CD14-positive monocyte (primary cell): ENCODE results near the gene PLEKHG4. TPM values are rescaled to one million over a fixed set of nuclear protein-coding genes. Genes with fewer than 3 reads are reported as not detected.

Experiments used
- DNase-seq, 3 donors: peaks; one replicate each; pipeline ENCODE4 v3.0.0-alpha.2; 2011 to 2022
- H2AFZ ChIP-seq: 2 replicates; pipeline ENCODE4 v1.6.0; 2012; ENCODE audit warnings: mild to moderate bottlenecking, low read depth, low read length, inconsistent platforms; ENCODE audit not compliant: insufficient read depth, poor library complexity, severe bottlenecking
- H3K27ac ChIP-seq, 2 donors: 1 replicate in 1 of 2; 2 replicates in 1 of 2; pipeline ENCODE4 v1.5.1; 2012 to 2013; ENCODE audit warnings: low read length in 2 of 2, control low read depth in 1 of 2, inconsistent platforms in 1 of 2, low read depth in 1 of 2, mild to moderate bottlenecking in 1 of 2
- H3K27me3 ChIP-seq, 2 donors: one replicate each; pipeline versions ENCODE4 v1.6.0 to v1.6.1; 2011 to 2013; ENCODE audit warnings: low read length in 2 of 2; ENCODE audit not compliant: control insufficient read depth in 2 of 2, insufficient read depth in 2 of 2
- H3K36me3 ChIP-seq, 2 donors: replicated peaks in 1 of 2; 1 replicate in 1 of 2; 2 replicates in 1 of 2; pipeline versions ENCODE4 v1.5.1 to v1.6.1; 2012 to 2013; ENCODE audit warnings: low read length in 2 of 2, control low read depth in 1 of 2, inconsistent platforms in 1 of 2, mild to moderate bottlenecking in 1 of 2; ENCODE audit not compliant: insufficient read depth in 2 of 2, control insufficient read depth in 1 of 2
- H3K4me1 ChIP-seq, 2 donors: 1 replicate in 1 of 2; 2 replicates in 1 of 2; pipeline versions ENCODE4 v1.5.1 to v1.6.1; 2012 to 2013; ENCODE audit warnings: low read length in 2 of 2, control low read depth in 1 of 2, inconsistent platforms in 1 of 2, mild to moderate bottlenecking in 1 of 2, moderate library complexity in 1 of 2; ENCODE audit not compliant: insufficient read depth in 2 of 2, control insufficient read depth in 1 of 2
- H3K4me2 ChIP-seq: replicated peaks from 2 replicates; pipeline ENCODE3; 2012; ENCODE audit warnings: low read length, moderate library complexity, mild to moderate bottlenecking; ENCODE audit not compliant: poor library complexity, severe bottlenecking; ENCODE audit errors: extremely low read depth
- H3K4me3 ChIP-seq, 3 experiments: fragments of 200-600 bp in 1 of 3; sonication (generic) in 1 of 3; replicated peaks in 1 of 3; 1 replicate in 2 of 3; 2 replicates in 1 of 3; pipeline ENCODE4 v1.5.1; 2011 to 2013; ENCODE audit warnings: low read length in 3 of 3, mild to moderate bottlenecking in 3 of 3, control low read depth in 2 of 3, low read depth in 2 of 3, inconsistent platforms in 1 of 3, moderate library complexity in 1 of 3
- H3K79me2 ChIP-seq: 2 replicates; pipeline ENCODE4 v1.6.0; 2012; ENCODE audit warnings: mild to moderate bottlenecking, control low read depth, inconsistent platforms, low read length, moderate library complexity; ENCODE audit not compliant: insufficient read depth
- H3K9ac ChIP-seq: 2 replicates; pipeline ENCODE4 v1.6.0; 2017; ENCODE audit warnings: low read length, mild to moderate bottlenecking; ENCODE audit not compliant: insufficient read depth, poor library complexity, severe bottlenecking
- H3K9me3 ChIP-seq, 2 donors: replicated peaks in 1 of 2; 1 replicate in 1 of 2; 2 replicates in 1 of 2; pipeline versions ENCODE4 v1.5.1 to v1.6.1; 2012 to 2013; ENCODE audit warnings: low read length in 2 of 2, control low read depth in 1 of 2; ENCODE audit not compliant: control insufficient read depth in 1 of 2, insufficient read depth in 1 of 2
- H4K20me1 ChIP-seq: 2 replicates; pipeline ENCODE4 v1.6.0; 2012; ENCODE audit warnings: mild to moderate bottlenecking, low read length, control low read depth, moderate library complexity; ENCODE audit not compliant: insufficient read depth
- H3K27ac Mint-ChIP-seq, 7 donors: one replicate each; pipeline ENCODE4 v1.8.0; 2020; ENCODE audit warnings: mild to moderate bottlenecking in 7 of 7, mixed read lengths in 7 of 7, moderate library complexity in 6 of 7, inconsistent platforms in 2 of 7
- H3K27me3 Mint-ChIP-seq, 3 donors: one replicate each; pipeline ENCODE4 v1.8.0; 2021 to 2022; ENCODE audit warnings: low read depth in 3 of 3, mild to moderate bottlenecking in 3 of 3, mixed read lengths in 3 of 3, moderate library complexity in 3 of 3, inconsistent platforms in 1 of 3
- H3K36me3 Mint-ChIP-seq, 2 donors: one replicate each; pipeline ENCODE4 v1.8.0; 2020; ENCODE audit warnings: mixed read lengths in 2 of 2, inconsistent platforms in 1 of 2, mild to moderate bottlenecking in 1 of 2
- H3K4me1 Mint-ChIP-seq: one replicate; pipeline ENCODE4 v1.8.0; 2020; ENCODE audit warnings: mild to moderate bottlenecking, mixed read lengths
- H3K4me3 Mint-ChIP-seq, 2 donors: one replicate each; pipeline ENCODE4 v1.8.0; 2020; ENCODE audit warnings: mild to moderate bottlenecking in 2 of 2, mixed read lengths in 2 of 2, moderate library complexity in 1 of 2
- H3K9me3 Mint-ChIP-seq, 7 donors: one replicate each; pipeline ENCODE4 v1.8.0; 2020 to 2022; ENCODE audit warnings: mixed read lengths in 7 of 7, mild to moderate bottlenecking in 6 of 7, moderate library complexity in 6 of 7, inconsistent platforms in 2 of 7
- CTCF ChIP-seq: fragments of 200-600 bp; IDR thresholded peaks from one replicate; pipeline ENCODE4 v1.8.0; 2022; ENCODE audit warnings: antibody characterized with exemption, mild to moderate bottlenecking
- WGBS: methylation state at CpG from one replicate; pipeline ENCODE4 v1.1.5; 2013; ENCODE audit warnings: missing lambda C conversion rate; ENCODE audit not compliant: insufficient coverage; 5-methylcytosine and 5-hydroxymethylcytosine counted together
- intact Hi-C, 2 donors: fragments of 100-400 bp; cut with micrococcal nuclease; formaldehyde crosslinking; loops; one replicate each; pipeline versions ENCODE4 v1.15.0 to v1.15.1; 2023
- polyA plus RNA-seq, 3 donors: library from polyadenylated mRNA; depleted of rRNA in 1 of 3; unstranded in 2 of 3; stranded (reverse) in 1 of 3; fragments of 300-500 nt in 2 of 3; fragments of >200 nt in 1 of 3; fragmentation: Illumina TruSeq in 2 of 3; gene quantifications; 1 replicate in 2 of 3; 2 replicates in 1 of 3; pipeline ENCODE4 v1.2.3, GENCODE V29; 2012 to 2021

Gene PLEKHG4
- polyA plus RNA-seq, 3 donors = 0.79 to 3.2 (median 3.0) TPM

GRCh38 chr16:67336116-67336515 lies 56.8 kb downstream of the PLEKHG4 start:
- no peaks in the 10 kb centered on the region for H4K20me1 ChIP-seq
- no peaks in the 10 kb centered on the region for H3K79me2 ChIP-seq
- Mint-ChIP-seq H3K27ac (no peak overlapping the region), H3K36me3 (no peaks in the 10 kb centered on the region), H3K9me3 (peaks cover 0 to 20% (median 15%) of the 10 kb centered on the region in 7 donors), H3K27me3 (peaks cover 0 to 9% (median 5%) of the 10 kb centered on the region in 3 donors), H3K4me3 (no peak overlapping the region), H3K4me1 (no peaks in the 10 kb centered on the region)
- no CpG with 5 or more reads among the region's 1 CpG for WGBS
- no peaks in the 10 kb centered on the region for H3K4me1 ChIP-seq
- no peaks in the 10 kb centered on the region for H3K36me3 ChIP-seq
- peaks cover 0 to 5% of the 10 kb centered on the region in 2 donors for H3K9me3 ChIP-seq
- H3K9ac ChIP-seq = no peak overlapping the region
- no peak for TF ChIP-seq CTCF
- H3K27ac ChIP-seq = no peak overlapping the region
- intact Hi-C loops = no loop called here
- no peak overlapping the region for H2AFZ ChIP-seq
- no peak overlapping the region for H3K4me3 ChIP-seq
- DNase-seq = no peak
- no peaks in the 10 kb centered on the region for H3K27me3 ChIP-seq
- H3K4me2 ChIP-seq = no peak overlapping the region

- no peaks in the 10 kb centered on the region for H3K4me1 Mint-ChIP-seq
- H3K4me2 ChIP-seq = no peak overlapping the region
- no peaks in the 10 kb centered on the region for H3K36me3 ChIP-seq
- H3K27ac Mint-ChIP-seq = no peak overlapping the region
- no peaks in the 10 kb centered on the region for H3K79me2 ChIP-seq
- H3K27ac ChIP-seq = no peak overlapping the region
- no peak overlapping the region for H3K4me3 ChIP-seq
- TF ChIP-seq CTCF = no peak
- no peaks in the 10 kb centered on the region for H3K27me3 ChIP-seq
- intact Hi-C loops = no loop called here
- H3K36me3 Mint-ChIP-seq = no peaks in the 10 kb centered on the region
- H3K27me3 Mint-ChIP-seq = peaks cover 0 to 9% (median 5%) of the 10 kb centered on the region in 3 donors
- H3K4me1 ChIP-seq = no peaks in the 10 kb centered on the region
- no peak overlapping the region for H2AFZ ChIP-seq
- no peaks in the 10 kb centered on the region for H4K20me1 ChIP-seq
- H3K4me3 Mint-ChIP-seq = no peak overlapping the region
- no peak overlapping the region for H3K9ac ChIP-seq
- no peak for DNase-seq
- WGBS = 100% methylated on average over 1 of the region's 1 CpG
- H3K9me3 ChIP-seq = peaks cover 0 to 5% of the 10 kb centered on the region in 2 donors
- H3K9me3 Mint-ChIP-seq = peaks cover 0 to 20% (median 15%) of the 10 kb centered on the region in 7 donors
Observed at GRCh38 chr16:67336648-67337047, 57.3 kb downstream of the PLEKHG4 start.

Other genes starting within 250 kb of the PLEKHG4 start
- gene PHAF1, start 169.6 kb upstream of the PLEKHG4 start, polyA plus RNA-seq = 10 to 100 TPM; 18.8 to 68.2 (median 26.5) TPM
- gene B3GNT9, start 128.5 kb upstream of the PLEKHG4 start, polyA plus RNA-seq = under 1 TPM; 0.10 to 0.67 (median 0.20) TPM
- gene TRADD, start 119.6 kb upstream of the PLEKHG4 start, polyA plus RNA-seq = 10 to 100 TPM; 26.0 to 46.2 (median 35.8) TPM
- gene FBXL8, start 119.6 kb upstream of the PLEKHG4 start, polyA plus RNA-seq = 10 to 100 TPM in 1 of 3 donors, 1 to 10 TPM in 2; 3.2 to 27.7 (median 5.2) TPM
- 10 to 100 TPM in 1 of 3 donors, not detected in 2; 53.4 TPM for gene HSF4, start 114.8 kb upstream of the PLEKHG4 start, polyA plus RNA-seq
- 10 to 100 TPM in 1 of 3 donors, 1 to 10 TPM in 2; 2.7 to 17.0 (median 3.8) TPM for gene NOL3, start 109.0 kb upstream of the PLEKHG4 start, polyA plus RNA-seq
- gene MATCAP1, start 95.6 kb upstream of the PLEKHG4 start, polyA plus RNA-seq = 10 to 100 TPM in 1 of 3 donors, under 1 TPM in 2; 0.58 to 43.3 (median 0.99) TPM
- 1 to 10 TPM; 2.8 to 3.7 (median 3.0) TPM for gene EXOC3L1, start 89.4 kb upstream of the PLEKHG4 start, polyA plus RNA-seq
- 100 to 1,000 TPM in 1 of 3 donors, 10 to 100 TPM in 2; 53.1 to 191 (median 61.5) TPM for gene E2F4, start 87.4 kb upstream of the PLEKHG4 start, polyA plus RNA-seq
- gene ELMO3, start 80.4 kb upstream of the PLEKHG4 start, polyA plus RNA-seq = 1 to 10 TPM in 1 of 3 donors, under 1 TPM in 1, not detected in 1; 0.15 to 7.0 TPM
- 100 to 1,000 TPM in 2 of 3 donors, 10 to 100 TPM in 1; 45.4 to 130 (median 117) TPM for gene TMEM208, start 52.4 kb upstream of the PLEKHG4 start, polyA plus RNA-seq
- 100 to 1,000 TPM in 1 of 3 donors, 1 to 10 TPM in 2; 5.1 to 152 (median 5.5) TPM for gene FHOD1, start 32.1 kb upstream of the PLEKHG4 start, polyA plus RNA-seq
- 1 to 10 TPM in 1 of 3 donors, not detected in 2; 1.0 TPM for gene SLC9A5, start 30.6 kb upstream of the PLEKHG4 start, polyA plus RNA-seq
- not detected for gene KCTD19, start 47.2 kb downstream of the PLEKHG4 start, polyA plus RNA-seq
- gene LRRC36, start 47.3 kb downstream of the PLEKHG4 start, polyA plus RNA-seq = 1 to 10 TPM in 2 of 3 donors, under 1 TPM in 1; 0.65 to 3.2 (median 1.8) TPM
- 100 to 1,000 TPM in 1 of 3 donors, 10 to 100 TPM in 2; 63.1 to 123 (median 78.6) TPM for gene TPPP3, start 114.0 kb downstream of the PLEKHG4 start, polyA plus RNA-seq
- gene ZDHHC1, start 136.9 kb downstream of the PLEKHG4 start, polyA plus RNA-seq = 10 to 100 TPM in 1 of 3 donors, 1 to 10 TPM in 2; 3.3 to 14.2 (median 6.0) TPM
- gene HSD11B2, start 151.6 kb downstream of the PLEKHG4 start, polyA plus RNA-seq = not detected
- gene ATP6V0D1, start 201.6 kb downstream of the PLEKHG4 start, polyA plus RNA-seq = 100 to 1,000 TPM; 354 to 687 (median 631) TPM
- under 1 TPM in 2 of 3 donors, not detected in 1; 0.32 to 0.54 TPM for gene AGRP, start 204.0 kb downstream of the PLEKHG4 start, polyA plus RNA-seq
- 100 to 1,000 TPM in 1 of 3 donors, 10 to 100 TPM in 1, 1 to 10 TPM in 1; 8.6 to 115 (median 17.5) TPM for gene RIPOR1, start 249.3 kb downstream of the PLEKHG4 start, polyA plus RNA-seq